Eye (tissue), 1 donor: ENCODE measurements around the gene CREG2.
"Not testable (repeated sequence)": the region's sequence is repeated elsewhere in the genome, so short reads cannot be mapped to it uniquely, and the experiment has no call there.

ENCODE experiments used
- DNase-seq: peaks from one replicate; pipeline ENCODE4 v3.0.0-alpha.2; 2015

Gene CREG2

GRCh38 chr2:101341421-101341820 is 45.9 kb downstream of the CREG2 start:
- DNase-seq = no peak

GRCh38 chr2:101340141-101340551 is 47.2 kb downstream of the CREG2 start:
- no peak for DNase-seq

GRCh38 chr2:101339266-101339880 is 47.9 kb downstream of the CREG2 start:
- no peak for DNase-seq

GRCh38 chr2:101337877-101338276 is 49.4 kb downstream of the CREG2 start:
- no peak for DNase-seq

GRCh38 chr2:101332885-101333766 is 54.2 kb downstream of the CREG2 start:
- DNase-seq = no peak

- DNase-seq = no peak
Measured at GRCh38 chr2:101331202-101331601, 56.1 kb downstream of the CREG2 start.

- no peak for DNase-seq
Measured at GRCh38 chr2:101330253-101330933, 56.9 kb downstream of the CREG2 start.

GRCh38 chr2:101329026-101329425 is 58.3 kb downstream of the CREG2 start:
- DNase-seq = no peak

- no peak for DNase-seq
Measured at GRCh38 chr2:101328474-101329007, 58.8 kb downstream of the CREG2 start.

- DNase-seq = peak; percentile 58
Measured at GRCh38 chr2:101327863-101328394, 59.4 kb downstream of the CREG2 start.

- DNase-seq = no peak
Measured at GRCh38 chr2:101325425-101325824, 61.9 kb downstream of the CREG2 start.

- not testable (repeated sequence) for DNase-seq
Measured at GRCh38 chr2:101316568-101316967, 70.7 kb downstream of the CREG2 start.

GRCh38 chr2:101311696-101312017 is 75.6 kb downstream of the CREG2 start:
- DNase-seq = no peak

- no peak for DNase-seq
Measured at GRCh38 chr2:101310834-101311695, 76.2 kb downstream of the CREG2 start.

GRCh38 chr2:101310090-101310833 is 77.0 kb downstream of the CREG2 start:
- no peak for DNase-seq

- peak; percentile 97 for DNase-seq
Measured at GRCh38 chr2:101308432-101309210, 78.7 kb downstream of the CREG2 start, which contains the start of gene RNF149. RNF149 (minus strand) TSS chr2:101308701; CDS start chr2:101308588, 113 bp downstream.

- DNase-seq = no peak
Measured at GRCh38 chr2:101307950-101308431, 79.3 kb downstream of the CREG2 start.

GRCh38 chr2:101307503-101307902 is 79.8 kb downstream of the CREG2 start:
- no peak for DNase-seq

- DNase-seq = no peak
Measured at GRCh38 chr2:101306410-101306809, 80.9 kb downstream of the CREG2 start.

GRCh38 chr2:101305492-101306078 is 81.7 kb downstream of the CREG2 start:
- no peak for DNase-seq
